ENCODE data around the gene NEUROD2.

DNA sequence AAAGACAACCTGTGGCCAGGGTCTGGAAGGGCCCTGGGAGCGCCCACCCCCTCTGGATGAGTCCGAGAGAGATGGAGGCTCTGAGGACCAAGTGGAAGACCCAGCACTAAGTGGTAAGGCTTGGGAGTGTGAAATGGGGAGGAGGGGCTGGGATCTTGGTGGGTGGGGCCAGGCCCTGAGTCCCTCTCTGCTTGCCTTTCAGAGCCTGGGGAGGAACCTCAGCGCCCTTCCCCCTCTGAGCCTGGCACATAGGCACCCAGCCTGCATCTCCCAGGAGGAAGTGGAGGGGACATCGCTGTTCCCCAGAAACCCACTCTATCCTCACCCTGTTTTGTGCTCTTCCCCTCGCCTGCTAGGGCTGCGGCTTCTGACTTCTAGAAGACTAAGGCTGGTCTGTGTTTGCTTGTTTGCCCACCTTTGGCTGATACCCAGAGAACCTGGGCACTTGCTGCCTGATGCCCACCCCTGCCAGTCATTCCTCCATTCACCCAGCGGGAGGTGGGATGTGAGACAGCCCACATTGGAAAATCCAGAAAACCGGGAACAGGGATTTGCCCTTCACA, 28.0 kb upstream of the NEUROD2 start:
- TF ChIP-seq POLR2AphosphoS5 (IDR thresholded peaks at IDR 0.05; ENCODE audit: low read depth, low read length) (no peak), POLR2A (IDR thresholded peaks at IDR 0.05; ENCODE audit: low read depth, low read length) (no peak)

All from GM12892 (cell line).